Karpas-422 (cell line): ENCODE results near the gene TAOK3. TPM values are rescaled to one million over a fixed set of nuclear protein-coding genes. Genes with fewer than 3 reads are reported as not detected.

Experiments used
- DNase-seq: peaks from one replicate; pipeline ENCODE4 v3.0.0-alpha.2; 2015
- H2AFZ ChIP-seq: fragments of 200-600 bp; sonication (generic); 2 replicates; pipeline ENCODE4 v1.6.1; 2014; ENCODE audit warnings: antibody characterized with exemption, low read length, mixed read lengths
- H3K27ac ChIP-seq: fragments of 200-600 bp; sonication (generic); 2 replicates; pipeline ENCODE4 v1.5.1; 2014; ENCODE audit warnings: mild to moderate bottlenecking, low read length, moderate library complexity
- H3K27me3 ChIP-seq: fragments of 200-600 bp; sonication (generic); 2 replicates; pipeline ENCODE4 v1.6.1; 2014; ENCODE audit warnings: low read length, mixed read lengths
- H3K36me3 ChIP-seq: fragments of 200-600 bp; sonication (generic); 2 replicates; pipeline ENCODE4 v1.6.1; 2014; ENCODE audit warnings: low read length, mixed read lengths; ENCODE audit not compliant: insufficient read depth
- H3K4me1 ChIP-seq: fragments of 200-600 bp; sonication (generic); 2 replicates; pipeline ENCODE4 v1.6.1; 2014; ENCODE audit warnings: mild to moderate bottlenecking, low read length, mixed read lengths
- H3K4me2 ChIP-seq: fragments of 200-600 bp; sonication (generic); 2 replicates; pipeline ENCODE4 v1.6.1; 2014; ENCODE audit warnings: low read length, low read depth, mild to moderate bottlenecking; ENCODE audit not compliant: poor library complexity, severe bottlenecking
- H3K4me3 ChIP-seq: fragments of 200-600 bp; sonication (generic); 2 replicates; pipeline ENCODE4 v1.5.1; 2014; ENCODE audit warnings: mild to moderate bottlenecking, antibody characterized with exemption, low read length, mixed read lengths
- H3K79me2 ChIP-seq: fragments of 200-600 bp; sonication (generic); 2 replicates; pipeline ENCODE4 v1.6.1; 2014; ENCODE audit warnings: mild to moderate bottlenecking, low read length, mixed read lengths
- H3K9ac ChIP-seq: fragments of 200-600 bp; sonication (generic); 2 replicates; pipeline ENCODE4 v1.6.0; 2014; ENCODE audit warnings: low read length
- H3K9me2 ChIP-seq: fragments of 200-600 bp; sonication (generic), shearing (Covaris generic); replicated peaks from 2 replicates; pipeline ENCODE4 v1.6.0; 2014; ENCODE audit warnings: mild to moderate bottlenecking, low read length, moderate library complexity; ENCODE audit not compliant: insufficient read depth
- H3K9me3 ChIP-seq: fragments of 300-700, 200-600 bp; sonication (generic); 2 replicates; pipeline ENCODE4 v1.6.1; 2014; ENCODE audit warnings: low read length, mixed read lengths
- H4K20me1 ChIP-seq: fragments of 200-600 bp; sonication (generic); 2 replicates; pipeline ENCODE4 v1.6.1; 2014; ENCODE audit warnings: mild to moderate bottlenecking, antibody characterized with exemption, low read length, low read depth; ENCODE audit not compliant: insufficient read depth
- total RNA-seq: library from RNA; depleted of rRNA; stranded (reverse); fragments of >200 nt; shearing (Covaris generic); gene quantifications from 2 replicates; pipeline ENCODE4 v1.2.3, GENCODE V29; 2014; ENCODE audit warnings: low replicate concordance

The TAOK3 gene
- total RNA-seq, 1 experiment from 2014 or later = 86.7 TPM

DNA sequence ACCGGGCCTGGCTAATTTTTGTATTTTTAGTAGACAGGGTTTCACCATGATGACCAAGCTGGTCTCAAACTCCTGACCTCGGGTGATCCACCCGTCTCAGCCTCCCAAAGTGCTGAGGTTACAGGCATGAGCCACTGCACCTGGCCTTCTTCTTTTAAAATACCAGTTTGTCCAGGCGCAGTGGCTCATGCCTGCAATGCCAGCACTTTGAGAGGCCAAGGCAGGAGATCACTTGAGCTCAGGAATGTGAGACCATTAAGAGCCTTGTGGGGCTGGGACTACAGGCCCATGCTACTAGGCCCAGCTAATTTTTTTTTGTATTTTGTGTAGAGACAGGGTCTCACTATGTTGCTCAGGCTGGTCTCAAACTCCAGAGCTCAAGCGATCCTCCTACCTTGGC, 244.8 kb downstream of the TAOK3 start:
- H3K4me3 ChIP-seq = no peak overlapping the region
- H3K9me2 ChIP-seq = no peaks in the 10 kb centered on the region
- H3K27ac ChIP-seq = no peak overlapping the region
- no peak overlapping the region for H2AFZ ChIP-seq
- H3K4me1 ChIP-seq = no peaks in the 10 kb centered on the region
- H4K20me1 ChIP-seq = no peaks in the 10 kb centered on the region
- DNase-seq = no peak
- H3K9ac ChIP-seq = no peak overlapping the region
- peaks cover 3% of the 10 kb centered on the region; the same call in 1 of the 2 replicates for H3K79me2 ChIP-seq
- no peaks in the 10 kb centered on the region for H3K9me3 ChIP-seq
- no peak overlapping the region for H3K4me2 ChIP-seq
- no peaks in the 10 kb centered on the region for H3K27me3 ChIP-seq
- no peaks in the 10 kb centered on the region for H3K36me3 ChIP-seq

GRCh38 chr12:118126119-118126757, 246.5 kb downstream of the TAOK3 start:
- H3K27me3 ChIP-seq = no peaks in the 10 kb centered on the region
- no peak overlapping the region for H2AFZ ChIP-seq
- H3K9me2 ChIP-seq = no peaks in the 10 kb centered on the region
- no peak overlapping the region for H3K4me2 ChIP-seq
- H3K9me3 ChIP-seq = no peaks in the 10 kb centered on the region
- H3K4me1 ChIP-seq = no peaks in the 10 kb centered on the region
- no peaks in the 10 kb centered on the region for H4K20me1 ChIP-seq
- H3K36me3 ChIP-seq = no peaks in the 10 kb centered on the region
- H3K4me3 ChIP-seq = no peak overlapping the region
- no peak overlapping the region for H3K9ac ChIP-seq
- no peak for DNase-seq
- peaks cover 3% of the 10 kb centered on the region; the same call in 1 of the 2 replicates for H3K79me2 ChIP-seq
- no peak overlapping the region for H3K27ac ChIP-seq

DNA sequence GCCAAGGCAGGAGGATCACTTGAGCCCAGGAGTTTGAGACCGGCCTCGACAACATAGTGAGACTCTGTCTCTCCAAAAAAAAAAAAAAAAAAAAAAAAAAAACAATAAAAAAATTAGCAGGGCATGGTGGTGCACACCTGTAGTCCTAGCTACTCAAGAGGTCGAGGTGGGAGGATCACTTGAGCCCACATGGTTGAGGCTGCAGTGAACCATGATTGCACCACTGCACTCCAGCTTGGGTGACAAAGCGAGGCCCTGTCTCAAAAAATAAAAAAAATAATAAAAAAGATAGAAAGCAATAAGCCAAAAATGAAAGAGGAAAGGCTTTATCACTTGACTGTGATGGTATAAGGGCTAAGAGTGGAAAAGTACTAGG, 247.0 kb downstream of the TAOK3 start:
- no peaks in the 10 kb centered on the region for H3K9me3 ChIP-seq
- H3K79me2 ChIP-seq = peaks cover 3% of the 10 kb centered on the region; the same call in 1 of the 2 replicates
- H3K4me3 ChIP-seq = no peak overlapping the region
- H3K36me3 ChIP-seq = no peaks in the 10 kb centered on the region
- no peak overlapping the region for H3K27ac ChIP-seq
- H3K4me2 ChIP-seq = no peak overlapping the region
- H3K9me2 ChIP-seq = no peaks in the 10 kb centered on the region
- H3K4me1 ChIP-seq = peaks cover under 1% of the 10 kb centered on the region; the same call in 1 of the 2 replicates
- H2AFZ ChIP-seq = no peak overlapping the region
- H3K27me3 ChIP-seq = no peaks in the 10 kb centered on the region
- no peak for DNase-seq
- H4K20me1 ChIP-seq = no peaks in the 10 kb centered on the region
- H3K9ac ChIP-seq = no peak overlapping the region

DNA sequence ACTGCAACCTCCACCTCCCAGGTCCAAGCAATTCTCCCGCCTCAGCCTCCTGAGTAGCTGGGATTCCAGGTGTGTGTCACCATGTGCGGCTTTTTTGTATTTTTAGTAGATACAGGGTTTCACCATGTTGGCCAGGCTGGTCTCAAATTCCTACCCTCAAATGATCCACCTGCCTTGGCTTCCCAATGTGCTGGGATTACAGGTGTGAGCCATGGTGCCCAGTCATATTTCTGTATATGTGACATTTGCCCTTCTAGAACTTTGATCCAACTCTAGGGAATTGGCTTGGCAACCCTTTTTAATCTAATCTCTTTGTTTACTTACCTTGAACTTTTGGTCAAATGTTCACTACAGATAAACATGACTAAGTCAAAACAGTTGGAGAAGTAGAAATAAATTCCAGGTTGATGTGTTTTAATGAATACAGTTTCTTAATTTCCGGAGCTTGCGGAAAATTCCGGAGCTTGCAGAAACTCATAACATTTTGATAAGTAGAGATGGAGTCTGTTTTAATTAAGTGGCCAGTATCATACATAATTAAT, 248.3 kb downstream of the TAOK3 start:
- Histone ChIP-seq H4K20me1 (no peaks in the 10 kb centered on the region), H3K27me3 (no peaks in the 10 kb centered on the region), H2AFZ (no peak overlapping the region), H3K4me2 (no peak overlapping the region), H3K4me3 (no peak overlapping the region), H3K36me3 (no peaks in the 10 kb centered on the region), H3K9me2 (no peaks in the 10 kb centered on the region), H3K9ac (no peak overlapping the region), H3K27ac (no peak overlapping the region), H3K4me1 (peaks cover 5% of the 10 kb centered on the region; the same call in 1 of the 2 replicates), H3K79me2 (peaks cover 3% of the 10 kb centered on the region; the same call in 1 of the 2 replicates), H3K9me3 (no peaks in the 10 kb centered on the region)
- DNase-seq = no peak

- Histone ChIP-seq H3K9ac (no peak overlapping the region), H3K4me3 (no peak overlapping the region), H3K27ac (no peak overlapping the region), H3K36me3 (no peaks in the 10 kb centered on the region), H3K79me2 (peaks cover under 1% of the 10 kb centered on the region; the same call in 1 of the 2 replicates), H4K20me1 (no peaks in the 10 kb centered on the region), H3K27me3 (no peaks in the 10 kb centered on the region), H3K9me3 (no peaks in the 10 kb centered on the region), H3K4me1 (peaks cover 5% of the 10 kb centered on the region; the same call in 1 of the 2 replicates), H3K4me2 (no peak overlapping the region), H3K9me2 (no peaks in the 10 kb centered on the region), H2AFZ (no peak overlapping the region)
- no peak for DNase-seq
Measured at GRCh38 chr12:118122264-118122663, 250.4 kb downstream of the TAOK3 start.

DNA sequence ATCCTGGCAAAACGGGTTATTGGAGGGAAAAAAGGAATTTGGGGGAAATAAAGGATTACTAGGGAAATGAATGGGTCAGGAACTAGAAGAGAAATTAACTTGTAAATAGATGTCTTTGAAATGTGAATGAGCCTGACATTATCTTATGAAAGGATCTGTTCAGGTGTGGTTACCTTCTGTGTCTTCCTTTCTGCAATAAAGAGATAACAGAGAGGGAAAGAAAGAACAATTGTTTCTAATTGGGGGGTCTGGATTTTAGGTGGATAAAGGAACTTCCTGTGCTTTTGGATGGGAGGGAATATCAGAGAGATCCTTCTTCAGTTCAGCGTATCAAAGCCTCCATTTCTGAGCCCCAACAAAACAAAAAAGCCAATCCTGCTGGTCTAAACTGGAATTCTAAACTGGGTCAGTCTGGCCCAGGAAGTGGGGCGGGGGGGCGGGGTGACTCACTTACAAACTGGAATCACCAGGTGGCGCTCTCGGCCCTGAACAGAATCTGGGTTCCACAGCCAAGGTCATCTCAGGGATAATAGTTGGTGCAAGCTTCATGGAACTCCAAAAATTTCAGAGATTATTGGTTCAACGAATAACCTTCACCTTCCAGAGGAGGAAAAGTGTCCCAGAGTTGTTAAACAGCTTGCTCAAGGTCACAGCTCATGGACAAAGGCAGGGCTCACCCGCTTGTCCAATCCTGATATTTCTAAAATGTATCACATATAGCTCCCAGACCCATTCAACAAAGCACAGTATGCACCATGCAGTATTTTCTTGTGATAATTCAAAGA, 251.9 kb downstream of the TAOK3 start:
- Histone ChIP-seq H2AFZ (peak overlapping the region; percentile 24), H3K36me3 (no peaks in the 10 kb centered on the region), H3K27me3 (no peaks in the 10 kb centered on the region), H3K27ac (peak overlapping the region; percentile 20; the same call in 1 of the 2 replicates), H3K9me2 (no peaks in the 10 kb centered on the region), H3K4me2 (no peak overlapping the region), H3K4me3 (no peak overlapping the region), H3K9ac (no peak overlapping the region), H4K20me1 (no peaks in the 10 kb centered on the region), H3K79me2 (no peaks in the 10 kb centered on the region), H3K4me1 (peaks cover 5% of the 10 kb centered on the region; the same call in 1 of the 2 replicates), H3K9me3 (no peaks in the 10 kb centered on the region)
- DNase-seq = peak; percentile 87

DNA sequence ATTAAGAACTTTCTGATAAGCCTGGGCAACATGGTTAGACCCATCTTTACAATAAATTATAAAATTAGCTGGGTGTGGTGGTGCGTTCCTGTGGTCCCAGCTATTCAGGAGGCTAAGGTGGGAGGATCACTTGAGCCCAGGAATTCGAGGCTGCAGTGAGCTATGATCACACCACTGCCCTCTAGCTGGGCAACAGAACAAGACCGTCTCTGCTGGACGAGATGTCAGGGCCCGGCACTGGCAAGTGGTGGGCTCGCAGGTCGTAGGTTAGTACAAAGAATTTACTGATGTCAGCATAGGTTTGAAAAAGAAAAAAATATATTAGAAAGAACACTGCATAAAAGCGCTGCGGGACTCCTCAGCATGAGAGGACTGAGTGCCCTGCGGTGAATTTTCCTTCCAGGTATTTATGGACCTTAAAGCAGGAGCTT, 253.2 kb downstream of the TAOK3 start:
- peaks cover 5% of the 10 kb centered on the region; the same call in 1 of the 2 replicates for H3K4me1 ChIP-seq
- no peak for DNase-seq
- no peaks in the 10 kb centered on the region for H3K9me3 ChIP-seq
- no peak overlapping the region for H3K4me2 ChIP-seq
- H3K9ac ChIP-seq = no peak overlapping the region
- no peak overlapping the region for H3K27ac ChIP-seq
- H3K4me3 ChIP-seq = no peak overlapping the region
- H3K36me3 ChIP-seq = no peaks in the 10 kb centered on the region
- H3K27me3 ChIP-seq = no peaks in the 10 kb centered on the region
- H3K79me2 ChIP-seq = no peaks in the 10 kb centered on the region
- H3K9me2 ChIP-seq = no peaks in the 10 kb centered on the region
- no peak overlapping the region for H2AFZ ChIP-seq
- no peaks in the 10 kb centered on the region for H4K20me1 ChIP-seq

- no peaks in the 10 kb centered on the region for H3K9me2 ChIP-seq
- no peaks in the 10 kb centered on the region for H3K9me3 ChIP-seq
- no peaks in the 10 kb centered on the region for H3K27me3 ChIP-seq
- H3K36me3 ChIP-seq = no peaks in the 10 kb centered on the region
- H3K79me2 ChIP-seq = no peaks in the 10 kb centered on the region
- H3K9ac ChIP-seq = no peak overlapping the region
- no peak overlapping the region for H2AFZ ChIP-seq
- no peak overlapping the region for H3K27ac ChIP-seq
- DNase-seq = no peak
- no peak overlapping the region for H3K4me2 ChIP-seq
- H3K4me3 ChIP-seq = no peak overlapping the region
- H4K20me1 ChIP-seq = no peaks in the 10 kb centered on the region
- H3K4me1 ChIP-seq = peaks cover 4% of the 10 kb centered on the region
Measured at GRCh38 chr12:118109088-118109487, 263.6 kb downstream of the TAOK3 start.
